Muscle layer of colon (tissue), 2 donors: Measurements from ENCODE around the gene CCDC24.

Experiments
- H3K27ac ChIP-seq: one replicate; pipeline ENCODE4 v1.7.0; 2013; ENCODE audit warnings: low read depth, mild to moderate bottlenecking, low read length, moderate library complexity
- H3K27me3 ChIP-seq, 2 donors: one replicate each; pipeline ENCODE4 v1.7.0; 2013; ENCODE audit warnings: low read length in 2 of 2, mild to moderate bottlenecking in 2 of 2; ENCODE audit not compliant: insufficient read depth in 2 of 2, control insufficient read depth in 1 of 2
- H3K36me3 ChIP-seq: one replicate; pipeline ENCODE4 v1.7.0; 2013; ENCODE audit warnings: mild to moderate bottlenecking, low read length; ENCODE audit not compliant: insufficient read depth
- H3K4me1 ChIP-seq: one replicate; pipeline ENCODE4 v1.7.0; 2013; ENCODE audit warnings: mild to moderate bottlenecking, low read length; ENCODE audit not compliant: insufficient read depth
- H3K4me3 ChIP-seq, 2 donors: one replicate each; pipeline ENCODE4 v1.7.0; 2013; ENCODE audit warnings: low read length in 2 of 2, low read depth in 1 of 2, mild to moderate bottlenecking in 1 of 2, moderate library complexity in 1 of 2
- H3K9ac ChIP-seq: one replicate; pipeline ENCODE4 v1.7.0; 2013; ENCODE audit warnings: low read length
- H3K9me3 ChIP-seq: one replicate; pipeline ENCODE4 v1.7.0; 2013; ENCODE audit warnings: mild to moderate bottlenecking, low read length
- donor health status: abdominal sarcoma.
- donor health status: Adenocarcinoma of cecum.

The CCDC24 gene

DNA sequence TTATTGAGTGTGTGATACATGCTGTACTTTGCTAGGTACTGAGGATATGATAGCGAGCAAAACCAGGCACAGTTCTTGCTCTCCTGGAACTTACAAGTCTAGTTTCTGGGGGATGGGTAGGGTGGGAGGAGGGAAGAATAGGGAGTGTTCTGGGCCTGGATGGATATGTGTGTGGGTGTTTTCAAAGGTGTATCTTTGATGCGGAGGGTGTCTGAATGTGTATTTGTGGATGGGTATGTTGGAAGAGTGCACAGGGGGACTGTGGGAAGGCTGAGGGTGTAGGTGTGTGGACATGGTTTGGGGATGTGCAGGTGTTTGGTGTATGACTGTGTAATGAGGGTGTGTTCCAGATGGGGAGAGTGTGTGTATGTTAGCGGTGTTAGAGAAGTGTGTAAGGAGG is 26.1 kb upstream of the CCDC24 start:
- no peaks in the 10 kb centered on the region for H3K9me3 ChIP-seq
- no peak overlapping the region for H3K4me3 ChIP-seq
- H3K4me1 ChIP-seq = peaks cover 6% of the 10 kb centered on the region
- H3K9ac ChIP-seq = no peak overlapping the region
- H3K36me3 ChIP-seq = peaks cover 40% of the 10 kb centered on the region
- no peaks in the 10 kb centered on the region for H3K27me3 ChIP-seq
- no peak overlapping the region for H3K27ac ChIP-seq

DNA sequence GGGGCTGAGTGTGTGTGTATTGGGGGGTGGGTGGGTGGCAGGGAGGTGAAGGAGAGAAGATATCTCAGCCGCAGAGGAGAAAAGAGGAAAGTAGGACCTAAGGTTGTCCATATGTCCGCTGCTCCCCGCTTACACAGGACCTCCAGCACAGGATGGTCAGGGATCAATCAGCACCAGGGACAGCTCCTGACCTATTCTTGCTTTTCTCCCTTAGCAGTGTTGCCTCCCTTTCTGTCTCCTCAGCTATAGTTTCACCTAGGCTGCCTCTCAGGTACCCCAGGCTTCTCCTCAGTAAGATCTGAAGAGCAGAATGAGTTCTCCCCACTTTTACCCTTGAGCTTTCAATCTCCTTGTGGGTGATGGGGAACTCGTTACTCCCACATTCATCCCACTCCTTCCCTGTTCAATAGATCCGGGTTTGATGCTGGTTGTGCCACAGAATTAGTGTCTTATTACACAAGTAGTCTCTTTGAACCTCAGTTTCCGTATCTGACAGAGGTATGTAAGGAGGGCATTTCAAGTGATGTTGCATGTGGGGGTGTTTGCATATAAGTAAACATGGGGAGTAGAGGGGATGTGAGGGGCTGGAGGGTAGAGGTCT is 23.0 kb upstream of the CCDC24 start:
- no peak overlapping the region for H3K4me3 ChIP-seq
- peaks cover 22% of the 10 kb centered on the region for H3K36me3 ChIP-seq
- H3K27ac ChIP-seq = no peak overlapping the region

DNA sequence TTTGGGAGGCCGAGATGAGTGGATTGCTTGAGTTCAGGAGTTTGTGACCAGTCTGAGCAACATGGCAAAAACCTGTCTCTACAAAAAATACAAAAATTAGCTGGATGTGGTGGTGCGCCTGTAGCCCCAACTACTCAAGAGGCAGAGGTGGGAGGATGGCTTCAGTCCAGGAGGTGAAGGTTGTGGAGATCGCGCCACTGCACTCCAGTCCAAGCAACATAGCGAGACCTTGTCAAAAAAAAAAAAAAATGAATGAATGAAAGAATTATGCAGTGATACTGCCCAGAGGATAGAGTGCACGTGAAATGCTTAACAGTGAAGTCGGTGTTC is 22.0 kb upstream of the CCDC24 start:
- Histone ChIP-seq H3K27me3 (no peaks in the 10 kb centered on the region), H3K27ac (no peak overlapping the region), H3K4me3 (peak overlapping the region in 1 of 2 donors; percentile 95), H3K9me3 (no peaks in the 10 kb centered on the region), H3K4me1 (peaks cover 22% of the 10 kb centered on the region), H3K36me3 (peaks cover 13% of the 10 kb centered on the region), H3K9ac (no peak overlapping the region)

More for the DNA sequence above, 23.0 kb upstream of the CCDC24 start:
- H3K9ac ChIP-seq = no peak overlapping the region
- H3K27me3 ChIP-seq = no peaks in the 10 kb centered on the region
- H3K4me1 ChIP-seq = peaks cover 14% of the 10 kb centered on the region
- H3K9me3 ChIP-seq = no peaks in the 10 kb centered on the region

DNA sequence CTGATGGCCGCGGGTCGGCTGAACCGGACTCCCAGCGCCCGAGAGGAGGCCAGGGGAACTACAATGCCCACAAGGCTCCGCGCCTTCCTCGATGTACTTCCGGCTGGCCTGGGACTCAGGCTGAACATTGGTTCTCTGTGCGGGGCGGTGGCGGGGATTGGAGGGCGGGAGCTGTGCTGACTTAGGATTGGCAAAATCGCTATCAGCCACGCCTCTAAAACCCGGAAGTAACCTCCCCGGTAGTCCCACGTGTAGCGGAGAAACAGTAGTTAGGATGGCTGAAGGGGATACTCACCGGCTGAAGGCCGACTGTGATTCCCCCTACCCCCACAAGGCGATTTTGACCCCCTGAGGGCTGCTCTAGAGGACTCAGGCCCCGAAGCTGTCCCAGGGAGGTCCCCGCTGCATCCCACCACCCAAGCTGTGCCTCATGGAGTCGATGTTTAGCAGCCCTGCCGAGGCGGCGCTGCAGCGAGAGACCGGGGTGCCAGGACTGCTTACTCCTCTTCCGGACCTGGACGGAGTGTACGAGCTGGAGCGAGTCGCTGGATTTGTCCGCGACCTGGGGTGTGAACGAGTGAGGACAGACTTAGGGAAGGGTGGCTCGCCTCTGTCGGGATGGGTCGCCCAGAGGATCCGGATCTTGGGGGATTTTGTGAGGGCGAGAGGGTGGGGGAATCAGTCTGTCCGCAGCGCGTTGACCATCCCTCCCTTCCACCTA is 21.5 kb upstream of the CCDC24 start, which contains the start of gene DPH2:
DPH2 (plus strand) TSS at position 265 of the 721 bp plus-strand sequence; CDS start at position 431, 166 bp downstream.
- no peaks in the 10 kb centered on the region for H3K27me3 ChIP-seq
- H3K27ac ChIP-seq = peak within 1 kb of the TSS; percentile 87
- no peaks in the 10 kb centered on the region for H3K9me3 ChIP-seq
- H3K9ac ChIP-seq = peak within 1 kb of the TSS; percentile 7
- H3K4me1 ChIP-seq = peaks cover 22% of the 10 kb centered on the region
- H3K4me3 ChIP-seq = peak within 1 kb of the TSS; percentile 80 to 95
- peaks cover 11% of the 10 kb centered on the region for H3K36me3 ChIP-seq

DNA sequence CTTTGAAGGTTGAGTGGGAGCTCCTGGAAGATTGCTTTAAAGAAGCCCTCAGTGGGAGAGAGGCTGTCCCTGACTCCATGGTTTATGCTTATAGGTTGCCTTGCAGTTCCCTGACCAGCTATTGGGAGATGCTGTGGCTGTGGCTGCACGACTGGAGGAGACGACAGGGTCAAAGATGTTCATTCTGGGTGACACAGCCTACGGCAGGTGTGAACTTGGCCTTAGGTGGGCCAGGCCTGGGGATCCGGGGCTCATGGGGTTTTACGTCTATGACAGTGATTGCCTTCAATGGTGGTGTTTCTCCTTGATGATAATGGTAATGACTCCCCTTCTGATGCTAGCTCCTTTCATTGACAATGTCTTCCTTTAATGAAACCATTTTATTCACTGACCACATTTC is 20.9 kb upstream of the CCDC24 start:
- peak overlapping the region; percentile 7 for H3K9ac ChIP-seq
- no peaks in the 10 kb centered on the region for H3K27me3 ChIP-seq
- H3K27ac ChIP-seq = no peak overlapping the region
- H3K36me3 ChIP-seq = peaks cover 11% of the 10 kb centered on the region
- H3K9me3 ChIP-seq = no peaks in the 10 kb centered on the region
- peak overlapping the region; percentile 80 to 95 for H3K4me3 ChIP-seq
- H3K4me1 ChIP-seq = peaks cover 22% of the 10 kb centered on the region

DNA sequence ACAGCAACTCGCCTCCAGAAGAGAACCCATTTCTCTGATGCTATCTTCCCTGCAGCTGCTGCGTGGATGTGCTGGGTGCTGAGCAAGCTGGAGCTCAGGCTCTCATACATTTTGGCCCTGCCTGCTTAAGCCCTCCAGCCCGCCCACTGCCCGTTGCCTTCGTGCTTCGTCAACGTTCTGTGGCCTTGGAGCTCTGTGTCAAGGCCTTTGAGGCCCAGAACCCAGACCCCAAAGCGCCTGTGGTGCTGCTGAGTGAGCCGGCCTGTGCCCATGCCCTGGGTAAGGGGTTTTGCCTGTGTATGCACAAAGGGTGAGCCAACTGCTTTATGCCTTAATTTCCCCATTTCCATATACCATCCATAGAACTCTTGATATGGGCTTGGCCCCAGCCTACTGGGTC is 20.5 kb upstream of the CCDC24 start:
- peaks cover 11% of the 10 kb centered on the region for H3K36me3 ChIP-seq
- peak overlapping the region in 1 of 2 donors; percentile 95 for H3K4me3 ChIP-seq
- no peak overlapping the region for H3K27ac ChIP-seq
- no peak overlapping the region for H3K9ac ChIP-seq
- peaks cover 26% of the 10 kb centered on the region for H3K4me1 ChIP-seq
- H3K9me3 ChIP-seq = no peaks in the 10 kb centered on the region
- no peaks in the 10 kb centered on the region for H3K27me3 ChIP-seq

DNA sequence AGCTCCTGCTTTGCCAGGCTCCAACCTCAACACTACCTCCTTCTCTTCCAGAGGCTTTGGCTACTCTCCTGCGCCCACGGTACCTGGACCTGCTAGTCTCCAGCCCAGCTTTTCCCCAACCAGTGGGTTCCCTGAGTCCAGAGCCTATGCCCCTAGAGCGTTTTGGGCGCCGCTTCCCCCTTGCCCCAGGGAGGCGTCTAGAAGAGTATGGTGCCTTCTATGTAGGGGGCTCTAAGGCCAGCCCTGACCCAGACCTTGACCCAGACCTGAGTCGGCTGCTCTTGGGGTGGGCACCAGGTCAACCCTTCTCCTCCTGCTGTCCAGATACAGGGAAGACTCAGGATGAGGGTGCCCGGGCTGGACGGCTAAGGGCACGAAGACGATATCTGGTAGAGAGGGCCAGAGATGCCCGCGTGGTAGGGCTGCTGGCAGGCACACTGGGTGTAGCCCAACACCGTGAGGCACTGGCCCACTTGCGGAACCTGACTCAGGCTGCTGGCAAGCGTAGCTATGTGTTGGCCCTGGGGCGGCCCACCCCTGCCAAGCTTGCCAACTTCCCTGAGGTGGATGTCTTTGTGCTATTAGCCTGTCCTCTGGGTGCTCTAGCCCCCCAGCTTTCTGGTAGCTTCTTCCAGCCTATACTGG is 19.9 kb upstream of the CCDC24 start:
- no peaks in the 10 kb centered on the region for H3K27me3 ChIP-seq
- H3K4me1 ChIP-seq = peaks cover 32% of the 10 kb centered on the region

DNA sequence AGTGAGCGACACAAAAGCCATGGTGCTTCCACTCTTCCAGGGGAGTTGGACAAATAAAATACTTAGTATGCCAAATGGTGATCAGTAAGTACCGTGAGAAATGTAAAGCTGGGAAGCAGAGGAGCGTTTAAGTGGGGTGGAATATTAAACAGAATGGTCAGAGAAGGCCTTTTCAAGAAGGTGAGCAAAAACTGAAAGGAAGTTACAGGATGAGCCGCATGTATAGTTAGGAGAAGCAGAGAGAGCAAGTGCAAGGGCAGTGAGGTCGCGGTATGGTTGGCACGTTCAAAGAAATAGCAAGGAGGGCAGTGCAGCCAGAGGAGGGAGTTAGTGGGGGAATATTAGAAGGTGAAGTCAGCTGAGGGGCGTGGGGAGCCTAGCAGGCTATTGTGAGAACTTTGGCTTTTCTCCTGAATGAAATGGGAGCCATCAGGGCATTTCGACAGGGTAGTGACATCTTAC is 17.4 kb upstream of the CCDC24 start:
- H3K36me3 ChIP-seq = peaks cover 35% of the 10 kb centered on the region
- peak overlapping the region; percentile 10 to 84 for H3K4me3 ChIP-seq
- H3K9me3 ChIP-seq = no peaks in the 10 kb centered on the region
- peaks cover 54% of the 10 kb centered on the region for H3K4me1 ChIP-seq
- H3K9ac ChIP-seq = peak overlapping the region; percentile 72
- H3K27me3 ChIP-seq = no peaks in the 10 kb centered on the region
- peak overlapping the region; percentile 36 for H3K27ac ChIP-seq

More for the DNA sequence above, 19.9 kb upstream of the CCDC24 start:
- H3K9me3 ChIP-seq = no peaks in the 10 kb centered on the region
- peaks cover 16% of the 10 kb centered on the region for H3K36me3 ChIP-seq
- H3K27ac ChIP-seq = no peak overlapping the region
- no peak overlapping the region for H3K9ac ChIP-seq
- H3K4me3 ChIP-seq = no peak overlapping the region

DNA sequence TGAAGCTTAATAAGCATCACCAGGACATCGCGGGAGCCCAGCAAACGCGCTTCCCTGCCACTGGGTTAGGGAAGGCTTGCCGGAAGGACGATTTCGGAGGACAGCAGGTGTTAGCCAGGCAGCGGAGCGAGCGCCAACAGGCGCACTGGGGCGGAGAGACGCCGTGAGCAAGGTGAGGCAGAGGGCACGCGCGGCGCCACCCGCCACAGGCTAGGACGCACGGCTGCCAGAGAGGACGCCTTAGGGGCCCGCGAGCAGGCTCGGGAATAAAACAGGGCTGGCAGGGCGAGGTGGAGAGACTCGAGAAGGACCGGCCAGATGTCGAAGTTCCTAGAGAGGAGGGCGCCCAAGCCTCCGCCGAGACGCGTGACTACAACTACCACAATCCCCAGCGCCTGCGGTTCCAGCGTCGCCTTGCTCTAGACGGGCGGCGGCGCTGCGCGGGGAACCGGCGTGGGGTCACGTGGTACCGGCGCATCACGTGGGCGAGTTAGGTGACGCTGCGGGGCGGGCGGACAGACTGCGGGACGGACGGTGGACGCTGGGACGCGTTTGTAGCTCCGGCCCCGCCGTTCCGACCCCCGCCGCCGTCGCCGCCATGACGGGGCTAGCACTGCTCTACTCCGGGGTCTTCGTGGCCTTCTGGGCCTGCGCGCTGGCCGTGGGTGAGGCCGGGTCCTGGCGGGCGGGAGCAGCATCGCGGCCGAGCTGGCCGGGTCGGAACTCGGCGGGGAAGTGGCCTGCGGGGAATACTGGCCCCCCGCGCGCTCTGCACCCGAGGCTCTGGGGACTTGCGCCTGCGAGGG is 16.8 kb upstream of the CCDC24 start, which contains the start of gene ATP6V0B:
ATP6V0B (plus strand) TSS at position 518 of the 806 bp plus-strand sequence; CDS start at position 599, 81 bp downstream.
- peaks cover 50% of the 10 kb centered on the region for H3K4me1 ChIP-seq
- H3K36me3 ChIP-seq = peaks cover 35% of the 10 kb centered on the region
- H3K9me3 ChIP-seq = no peaks in the 10 kb centered on the region

DNA sequence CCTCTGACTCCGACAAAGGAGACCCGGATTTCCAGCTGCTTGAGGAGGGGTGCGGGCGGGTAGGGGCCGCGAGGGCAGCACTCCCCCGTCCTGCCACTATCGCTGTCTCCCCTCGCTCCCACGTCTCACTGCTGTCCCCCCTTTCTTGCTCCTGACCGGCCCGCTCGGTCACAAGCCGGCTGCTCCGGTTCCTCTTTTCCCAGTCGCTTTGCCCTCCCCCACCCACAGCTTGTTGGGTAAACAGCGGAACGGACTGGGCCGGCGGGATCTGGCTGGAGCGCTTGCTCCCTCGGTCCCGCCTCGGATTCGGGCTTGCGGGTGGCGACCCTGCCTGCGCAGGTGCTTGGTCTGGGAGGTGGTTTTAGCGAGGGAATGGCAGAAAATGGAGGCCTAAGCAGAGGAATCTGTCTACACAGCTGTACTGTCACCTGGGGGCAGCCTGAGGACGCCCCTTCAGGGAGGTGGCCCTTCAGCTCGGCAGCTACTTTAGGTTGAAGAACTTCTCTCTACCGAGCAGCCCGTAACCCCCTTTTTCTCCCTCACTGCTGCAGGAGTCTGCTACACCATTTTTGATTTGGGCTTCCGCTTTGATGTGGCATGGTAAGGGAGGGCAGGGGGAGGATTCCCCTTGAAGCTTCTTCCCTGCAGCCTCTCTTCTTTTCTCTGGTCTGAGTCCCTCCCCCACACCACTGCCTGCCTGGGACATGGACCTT is 16.0 kb upstream of the CCDC24 start:
- Histone ChIP-seq H3K9ac (peak overlapping the region; percentile 65), H3K4me1 (peaks cover 54% of the 10 kb centered on the region), H3K36me3 (peaks cover 35% of the 10 kb centered on the region), H3K27me3 (no peaks in the 10 kb centered on the region), H3K27ac (peak overlapping the region; percentile 36), H3K9me3 (no peaks in the 10 kb centered on the region), H3K4me3 (peak overlapping the region; percentile 84 to 96)

More for the DNA sequence above, 16.8 kb upstream of the CCDC24 start, which contains the start of gene ATP6V0B:
- Histone ChIP-seq H3K27ac (peak within 1 kb of the TSS; percentile 36), H3K27me3 (no peaks in the 10 kb centered on the region), H3K9ac (peak within 1 kb of the TSS; percentile 72), H3K4me3 (peak within 1 kb of the TSS; percentile 84 to 96)
